HFF-Myc (cell line): ENCODE results near the gene BBOX1.
"Not testable (repeated sequence)": the region's sequence is repeated elsewhere in the genome, so short reads cannot be mapped to it uniquely, and the experiment has no call there.

ENCODE experiments used
- DNase-seq: peaks from one replicate; pipeline ENCODE4 v3.0.0-alpha.2; 2011; ENCODE audit warnings: low read depth; ENCODE audit errors: extremely low read depth
- H3K4me3 ChIP-seq: replicated peaks from 2 replicates; pipeline ENCODE4 v1.5.1; 2011; ENCODE audit warnings: low read depth, mild to moderate bottlenecking, control low read depth, low read length
- CTCF ChIP-seq: IDR thresholded peaks from 2 replicates; pipeline ENCODE4 v1.5.1; 2012; ENCODE audit warnings: mild to moderate bottlenecking, low read depth, low read length, control low read depth; ENCODE audit errors: missing control alignments

BBOX1 gene

GRCh38 chr11:27083782-27084181, 43.2 kb downstream of the BBOX1 start:
- no peak for TF ChIP-seq CTCF
- no peak for DNase-seq
- no peak overlapping the region for H3K4me3 ChIP-seq

- TF ChIP-seq CTCF, result no peak
- H3K4me3 ChIP-seq, result no peak overlapping the region
These were observed 43.9 kb downstream of the BBOX1 start for GRCh38 chr11:27084518-27084917.

GRCh38 chr11:27085111-27085510, 44.5 kb downstream of the BBOX1 start:
- DNase-seq, result no peak

More at GRCh38 chr11:27084518-27084917, 43.9 kb downstream of the BBOX1 start:
- no peak for DNase-seq

GRCh38 chr11:27085605-27086004, 45.0 kb downstream of the BBOX1 start:
- TF ChIP-seq CTCF, result no peak
- H3K4me3 ChIP-seq, result no peak overlapping the region
- DNase-seq, result no peak

More at GRCh38 chr11:27085111-27085510, 44.5 kb downstream of the BBOX1 start:
- H3K4me3 ChIP-seq, result no peak overlapping the region
- TF ChIP-seq CTCF, result no peak

GRCh38 chr11:27087432-27087831, 46.8 kb downstream of the BBOX1 start:
- no peak for DNase-seq
- no peak for TF ChIP-seq CTCF

GRCh38 chr11:27088353-27088752, 47.7 kb downstream of the BBOX1 start:
- no peak overlapping the region for H3K4me3 ChIP-seq
- TF ChIP-seq CTCF, result no peak
- no peak for DNase-seq

More at GRCh38 chr11:27087432-27087831, 46.8 kb downstream of the BBOX1 start:
- no peak overlapping the region for H3K4me3 ChIP-seq

GRCh38 chr11:27089746-27090145, 49.1 kb downstream of the BBOX1 start:
- TF ChIP-seq CTCF, result no peak

GRCh38 chr11:27090357-27090948, 49.8 kb downstream of the BBOX1 start:
- not testable (repeated sequence) for DNase-seq, H3K4me3 ChIP-seq

More at GRCh38 chr11:27089746-27090145, 49.1 kb downstream of the BBOX1 start:
- no peak overlapping the region for H3K4me3 ChIP-seq
- no peak for DNase-seq
